ENCODE results near the gene TCN2.
A peak's percentile ranks its signal among the peaks of the same experiment; 100 is the strongest.
"Not testable (repeated sequence)": the region's sequence is repeated elsewhere in the genome, so short reads cannot be mapped to it uniquely, and the experiment has no call there.

Gene TCN2

DNA sequence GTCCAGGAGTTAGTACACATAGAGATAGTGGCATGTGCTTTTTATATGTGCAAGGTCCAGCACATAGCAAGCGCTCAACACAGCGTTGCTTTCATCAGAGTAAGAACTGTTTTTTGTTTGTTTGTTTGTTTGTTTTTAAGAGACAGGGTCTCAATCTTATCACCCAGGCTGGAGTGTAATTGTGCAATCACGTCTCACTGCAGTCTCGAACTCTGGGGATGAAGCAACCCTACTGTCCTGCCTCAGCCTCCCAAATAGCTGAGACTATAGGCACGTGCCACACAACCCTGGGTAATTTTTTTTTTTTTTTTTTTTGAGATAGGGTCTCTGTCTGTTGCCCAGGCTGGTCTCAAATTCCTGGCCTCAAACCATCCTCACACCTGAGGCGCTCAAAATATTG lies 10.8 kb downstream of the TCN2 start:
- Histone ChIP-seq H3K4me3 (ENCODE audit: low read length) (no peak overlapping the region), H3K36me3 (ENCODE audit: control insufficient read depth, insufficient read depth, low read length) (no peaks in the 10 kb centered on the region), H3K9ac (ENCODE audit: low read length) (no peak overlapping the region), H3K9me3 (ENCODE audit: control insufficient read depth, low read length) (no peaks in the 10 kb centered on the region), H3K27me3 (ENCODE audit: control insufficient read depth, insufficient read depth, low read length) (no peaks in the 10 kb centered on the region), H3K4me1 (ENCODE audit: control insufficient read depth, insufficient read depth, low read length) (no peaks in the 10 kb centered on the region)

DNA sequence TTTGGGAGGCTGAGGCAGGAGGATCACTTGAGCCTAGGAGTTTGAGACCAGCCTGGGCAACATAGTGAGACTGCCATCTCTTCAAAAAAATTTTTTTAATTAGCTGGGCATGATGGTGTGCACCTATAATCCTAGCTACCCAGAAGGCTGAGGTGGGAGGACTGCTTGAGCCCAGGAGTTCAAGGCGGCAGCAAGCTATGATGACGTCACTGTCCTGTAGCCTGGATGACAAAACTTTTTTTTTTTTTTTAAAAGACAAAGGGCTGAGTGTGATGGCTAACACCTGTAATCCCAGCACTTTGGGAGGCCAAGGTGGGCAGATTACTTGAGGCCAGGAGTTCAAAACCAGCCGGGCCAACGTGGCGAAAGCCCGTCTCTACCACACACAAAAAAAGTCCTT lies 12.9 kb downstream of the TCN2 start:
- not testable (repeated sequence) for H3K27me3 ChIP-seq (ENCODE audit: control insufficient read depth, insufficient read depth, low read length); H3K4me1 ChIP-seq (ENCODE audit: control insufficient read depth, insufficient read depth, low read length); H3K9me3 ChIP-seq (ENCODE audit: control insufficient read depth, low read length); H3K4me3 ChIP-seq (ENCODE audit: low read length); H3K36me3 ChIP-seq (ENCODE audit: control insufficient read depth, insufficient read depth, low read length); H3K9ac ChIP-seq (ENCODE audit: low read length)

DNA sequence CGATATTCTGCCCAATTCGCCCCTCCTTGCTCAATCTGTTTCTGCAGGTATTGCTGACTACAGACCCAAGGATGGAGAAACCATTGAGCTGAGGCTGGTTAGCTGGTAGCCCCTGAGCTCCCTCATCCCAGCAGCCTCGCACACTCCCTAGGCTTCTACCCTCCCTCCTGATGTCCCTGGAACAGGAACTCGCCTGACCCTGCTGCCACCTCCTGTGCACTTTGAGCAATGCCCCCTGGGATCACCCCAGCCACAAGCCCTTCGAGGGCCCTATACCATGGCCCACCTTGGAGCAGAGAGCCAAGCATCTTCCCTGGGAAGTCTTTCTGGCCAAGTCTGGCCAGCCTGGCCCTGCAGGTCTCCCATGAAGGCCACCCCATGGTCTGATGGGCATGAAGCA lies 19.4 kb downstream of the TCN2 start:
- no peaks in the 10 kb centered on the region for H3K36me3 ChIP-seq (ENCODE audit: control insufficient read depth, insufficient read depth, low read length)
- H3K9me3 ChIP-seq (ENCODE audit: control insufficient read depth, low read length), result no peaks in the 10 kb centered on the region
- H3K9ac ChIP-seq (ENCODE audit: low read length), result no peak overlapping the region
- no peak overlapping the region for H3K4me3 ChIP-seq (ENCODE audit: low read length)
- no peaks in the 10 kb centered on the region for H3K4me1 ChIP-seq (ENCODE audit: control insufficient read depth, insufficient read depth, low read length)
- no peaks in the 10 kb centered on the region for H3K27me3 ChIP-seq (ENCODE audit: control insufficient read depth, insufficient read depth, low read length)

DNA sequence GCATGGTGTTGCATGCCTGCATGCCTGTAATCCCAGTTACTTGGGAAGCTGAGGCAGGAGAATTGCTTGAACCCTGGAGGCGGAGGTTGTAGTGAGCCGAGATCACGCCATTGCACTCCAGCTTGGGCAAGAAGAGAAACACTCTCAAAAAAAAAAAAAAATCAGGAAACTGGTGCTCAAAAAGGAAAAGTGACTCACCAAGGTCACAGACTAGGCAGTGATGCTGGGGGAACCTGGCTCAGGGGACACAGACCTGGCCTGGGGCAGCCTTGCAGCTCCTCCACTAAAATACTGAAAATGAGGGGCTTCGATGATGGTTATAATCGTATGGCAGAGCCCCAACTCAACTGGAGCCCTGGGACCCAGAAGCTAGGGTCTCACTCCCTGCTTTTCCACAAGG lies 20.5 kb downstream of the TCN2 start:
- H3K9me3 ChIP-seq (ENCODE audit: control insufficient read depth, low read length), result no peaks in the 10 kb centered on the region
- H3K9ac ChIP-seq (ENCODE audit: low read length), result no peak overlapping the region
- no peaks in the 10 kb centered on the region for H3K4me1 ChIP-seq (ENCODE audit: control insufficient read depth, insufficient read depth, low read length)
- no peaks in the 10 kb centered on the region for H3K36me3 ChIP-seq (ENCODE audit: control insufficient read depth, insufficient read depth, low read length)
- no peak overlapping the region for H3K4me3 ChIP-seq (ENCODE audit: low read length)
- no peaks in the 10 kb centered on the region for H3K27me3 ChIP-seq (ENCODE audit: control insufficient read depth, insufficient read depth, low read length)

DNA sequence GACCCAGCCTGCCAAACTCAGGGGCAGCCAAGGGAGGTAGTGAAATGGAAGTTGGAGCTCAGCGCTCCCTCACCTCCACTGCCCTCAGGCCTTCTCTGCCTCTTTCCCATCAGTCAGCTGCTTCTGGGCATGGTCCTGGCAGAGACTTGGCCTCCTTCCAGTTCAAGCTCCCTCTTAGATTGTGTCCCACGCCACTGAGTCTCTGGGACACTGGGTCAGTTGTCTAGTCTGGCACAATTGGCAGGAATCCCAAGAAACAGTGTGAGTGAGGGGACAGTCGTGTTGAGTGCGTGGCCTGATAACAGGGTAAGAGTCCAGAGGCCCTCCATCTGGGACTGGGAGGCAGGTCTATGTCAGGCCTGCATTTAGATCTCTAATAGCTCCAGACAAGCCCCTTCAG lies 21.5 kb downstream of the TCN2 start:
- no peaks in the 10 kb centered on the region for H3K9me3 ChIP-seq (ENCODE audit: control insufficient read depth, low read length)
- H3K27me3 ChIP-seq (ENCODE audit: control insufficient read depth, insufficient read depth, low read length), result no peaks in the 10 kb centered on the region
- no peak overlapping the region for H3K9ac ChIP-seq (ENCODE audit: low read length)
- no peaks in the 10 kb centered on the region for H3K36me3 ChIP-seq (ENCODE audit: control insufficient read depth, insufficient read depth, low read length)
- no peak overlapping the region for H3K4me3 ChIP-seq (ENCODE audit: low read length)
- no peaks in the 10 kb centered on the region for H3K4me1 ChIP-seq (ENCODE audit: control insufficient read depth, insufficient read depth, low read length)

DNA sequence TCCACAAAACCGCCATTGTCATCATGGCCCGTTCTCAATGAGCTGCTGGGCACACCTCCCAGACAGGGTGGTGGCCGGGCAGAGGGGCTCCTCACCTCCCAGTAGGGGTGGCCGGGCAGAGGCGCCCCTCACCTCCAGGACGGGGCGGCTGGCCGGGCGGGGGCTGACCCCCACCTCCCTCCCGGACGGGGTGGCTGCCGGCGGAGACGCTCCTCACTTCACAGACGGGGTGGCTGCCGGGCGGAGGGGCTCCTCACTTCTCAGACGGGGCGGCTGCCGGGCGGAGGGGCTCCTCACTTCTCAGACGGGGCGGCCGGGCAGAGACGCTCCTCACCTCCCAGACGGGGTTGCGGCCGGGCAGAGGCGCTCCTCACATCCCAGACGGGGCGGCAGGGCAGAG lies 24.5 kb downstream of the TCN2 start:
- H3K9me3 ChIP-seq (ENCODE audit: control insufficient read depth, low read length); H3K4me3 ChIP-seq (ENCODE audit: low read length); H3K27me3 ChIP-seq (ENCODE audit: control insufficient read depth, insufficient read depth, low read length); H3K9ac ChIP-seq (ENCODE audit: low read length); H3K36me3 ChIP-seq (ENCODE audit: control insufficient read depth, insufficient read depth, low read length): not testable (repeated sequence)
- peaks cover 20% of the 10 kb centered on the region for H3K4me1 ChIP-seq (ENCODE audit: control insufficient read depth, insufficient read depth, low read length)

DNA sequence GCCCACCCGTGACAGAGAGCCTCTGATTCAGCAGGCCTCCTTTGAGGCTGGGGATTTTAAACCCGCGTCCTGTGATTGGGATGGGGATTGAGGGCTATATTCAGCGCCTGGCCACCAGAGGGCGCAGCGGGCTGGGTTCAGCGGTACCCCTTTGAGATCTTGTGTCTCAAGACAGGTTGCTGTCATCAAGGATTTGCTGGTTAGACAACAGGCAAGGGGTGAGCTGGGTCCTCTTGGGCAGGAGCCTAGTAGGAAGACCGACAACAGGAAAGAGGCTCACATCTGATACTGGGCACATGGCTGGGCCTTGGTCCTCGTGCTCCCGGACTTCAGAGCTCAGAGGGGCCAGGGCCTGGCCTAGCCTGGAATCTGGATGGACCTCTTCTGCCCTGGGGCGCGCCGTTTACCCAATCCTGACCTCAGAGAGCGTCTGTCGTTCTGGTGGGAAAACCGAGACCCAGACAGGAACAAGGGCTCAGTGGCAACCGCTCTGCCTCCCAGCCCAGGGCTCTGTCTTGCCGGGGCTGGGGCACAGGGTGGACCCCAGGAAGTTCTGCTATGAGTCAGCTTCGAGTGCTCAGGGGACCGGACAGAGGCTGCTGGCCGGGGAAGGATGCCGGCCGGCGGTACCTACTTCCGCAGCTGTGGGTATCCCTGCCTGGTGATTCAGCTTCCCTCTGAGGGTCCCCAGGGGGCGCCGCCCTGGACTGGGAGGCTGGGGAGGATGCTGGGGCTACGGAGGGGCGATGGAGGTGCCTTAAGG lies 27.7 kb downstream of the TCN2 start:
- Histone ChIP-seq H3K36me3 (ENCODE audit: control insufficient read depth, insufficient read depth, low read length) (no peaks in the 10 kb centered on the region), H3K9me3 (ENCODE audit: control insufficient read depth, low read length) (no peaks in the 10 kb centered on the region), H3K9ac (ENCODE audit: low read length) (peak overlapping the region; percentile 50), H3K27me3 (ENCODE audit: control insufficient read depth, insufficient read depth, low read length) (no peaks in the 10 kb centered on the region), H3K4me1 (ENCODE audit: control insufficient read depth, insufficient read depth, low read length) (peaks cover 29% of the 10 kb centered on the region), H3K4me3 (ENCODE audit: low read length) (peak overlapping the region; percentile 19)

DNA sequence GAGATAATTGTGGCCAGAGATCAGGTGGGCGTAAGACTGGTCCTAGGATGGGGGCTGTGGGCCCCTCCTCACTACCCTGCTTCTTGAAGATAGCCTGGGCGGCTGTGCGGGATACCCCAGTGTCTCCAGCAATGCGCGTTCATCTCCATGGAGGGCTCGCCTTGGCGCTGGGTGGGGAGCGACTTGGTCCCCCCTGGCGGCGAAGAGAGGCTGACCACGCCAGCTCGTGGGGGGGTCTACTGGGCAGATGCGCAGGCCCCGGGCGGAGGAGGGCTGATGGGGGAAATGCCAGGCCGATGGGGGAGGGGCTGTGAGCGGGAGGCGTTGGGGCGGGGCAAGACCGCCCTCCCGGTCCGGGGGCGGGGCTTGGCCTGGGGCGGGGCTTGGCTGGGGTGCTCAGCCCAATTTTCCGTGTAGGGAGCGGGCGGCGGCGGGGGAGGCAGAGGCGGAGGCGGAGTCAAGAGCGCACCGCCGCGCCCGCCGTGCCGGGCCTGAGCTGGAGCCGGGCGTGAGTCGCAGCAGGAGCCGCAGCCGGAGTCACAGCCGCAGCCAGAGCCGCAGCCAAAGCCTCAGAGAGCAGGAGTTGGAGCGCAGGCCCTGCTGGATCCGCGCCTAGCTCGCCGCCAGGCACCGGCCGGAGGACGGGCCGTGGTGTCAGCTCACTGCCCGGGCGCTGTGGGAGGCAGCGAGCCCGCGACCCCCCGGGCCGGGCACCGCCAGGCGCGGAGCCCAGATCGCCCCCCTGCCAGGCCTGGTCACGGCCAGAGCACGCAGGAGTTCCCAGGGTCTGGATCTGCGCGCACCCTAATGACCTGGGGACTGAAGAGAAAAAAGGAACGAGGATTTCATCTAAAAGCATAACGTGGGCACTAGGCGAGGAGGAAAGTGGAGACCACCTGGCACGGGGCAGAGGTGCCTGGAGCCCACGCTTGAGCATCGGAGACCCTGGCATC lies 28.6 kb downstream of the TCN2 start, which contains the start of gene SLC35E4:
SLC35E4 (plus strand) TSS at position 509 of the 953 bp plus-strand sequence. CDS start 670 bp downstream, outside the sequence.
- peak within 1 kb of the TSS; percentile 29 for H3K4me3 ChIP-seq (ENCODE audit: low read length)
- H3K27me3 ChIP-seq (ENCODE audit: control insufficient read depth, insufficient read depth, low read length), result no peaks in the 10 kb centered on the region
- H3K9me3 ChIP-seq (ENCODE audit: control insufficient read depth, low read length), result no peaks in the 10 kb centered on the region
- H3K9ac ChIP-seq (ENCODE audit: low read length), result peak within 1 kb of the TSS; percentile 79
- no peaks in the 10 kb centered on the region for H3K36me3 ChIP-seq (ENCODE audit: control insufficient read depth, insufficient read depth, low read length)
- peaks cover 29% of the 10 kb centered on the region for H3K4me1 ChIP-seq (ENCODE audit: control insufficient read depth, insufficient read depth, low read length)

DNA sequence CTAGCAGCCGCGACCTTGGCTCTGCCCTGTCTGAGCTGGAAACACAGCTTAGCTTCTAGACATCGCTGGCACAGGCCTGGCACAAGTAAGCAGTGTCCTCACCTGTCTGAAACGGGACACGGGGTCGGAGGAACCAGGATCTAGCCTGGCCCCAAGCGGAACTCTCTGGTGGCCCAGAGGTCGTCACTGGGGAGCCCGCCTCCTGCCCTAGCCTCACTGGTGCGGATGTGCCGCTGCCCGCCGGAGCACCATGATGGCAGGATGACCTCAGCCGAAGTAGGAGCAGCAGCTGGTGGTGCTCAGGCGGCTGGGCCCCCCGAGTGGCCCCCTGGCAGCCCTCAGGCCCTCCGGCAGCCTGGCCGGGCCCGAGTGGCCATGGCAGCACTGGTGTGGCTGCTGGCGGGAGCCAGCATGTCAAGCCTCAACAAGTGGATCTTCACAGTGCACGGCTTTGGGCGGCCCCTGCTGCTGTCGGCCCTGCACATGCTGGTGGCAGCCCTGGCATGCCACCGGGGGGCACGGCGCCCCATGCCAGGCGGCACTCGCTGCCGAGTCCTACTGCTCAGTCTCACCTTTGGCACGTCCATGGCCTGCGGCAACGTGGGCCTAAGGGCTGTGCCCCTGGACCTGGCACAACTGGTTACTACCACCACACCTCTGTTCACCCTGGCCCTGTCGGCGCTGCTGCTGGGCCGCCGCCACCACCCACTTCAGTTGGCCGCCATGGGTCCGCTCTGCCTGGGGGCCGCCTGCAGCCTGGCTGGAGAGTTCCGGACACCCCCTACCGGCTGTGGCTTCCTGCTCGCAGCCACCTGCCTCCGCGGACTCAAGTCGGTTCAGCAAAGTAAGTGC lies 29.5 kb downstream of the TCN2 start:
- Histone ChIP-seq H3K4me3 (ENCODE audit: low read length) (peak overlapping the region; percentile 29), H3K36me3 (ENCODE audit: control insufficient read depth, insufficient read depth, low read length) (no peaks in the 10 kb centered on the region), H3K4me1 (ENCODE audit: control insufficient read depth, insufficient read depth, low read length) (peaks cover 29% of the 10 kb centered on the region), H3K9ac (ENCODE audit: low read length) (peak overlapping the region; percentile 79), H3K9me3 (ENCODE audit: control insufficient read depth, low read length) (no peaks in the 10 kb centered on the region), H3K27me3 (ENCODE audit: control insufficient read depth, insufficient read depth, low read length) (no peaks in the 10 kb centered on the region)

DNA sequence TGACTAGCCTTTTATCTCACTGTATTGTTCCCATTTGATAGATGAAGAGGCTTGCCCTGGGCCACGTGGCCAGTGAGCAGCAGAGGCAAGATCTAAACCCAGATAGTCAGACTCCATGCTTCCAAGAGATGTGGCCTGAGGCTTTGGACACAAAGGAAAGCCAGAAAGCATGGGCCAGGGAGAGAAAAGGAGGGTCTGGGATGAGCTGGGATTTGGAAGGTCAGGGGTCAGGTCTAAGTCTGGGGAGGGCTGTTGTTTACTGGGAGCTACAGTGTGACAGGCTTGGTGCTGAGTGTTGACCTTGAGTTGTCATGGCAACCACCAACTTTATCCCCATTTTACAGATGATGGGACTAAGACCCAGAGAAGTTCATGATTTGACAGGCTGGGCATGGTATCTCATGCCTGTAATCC lies 30.7 kb downstream of the TCN2 start:
- H3K9ac ChIP-seq (ENCODE audit: low read length), result no peak overlapping the region
- no peak overlapping the region for H3K4me3 ChIP-seq (ENCODE audit: low read length)
- H3K27me3 ChIP-seq (ENCODE audit: control insufficient read depth, insufficient read depth, low read length), result no peaks in the 10 kb centered on the region
- no peaks in the 10 kb centered on the region for H3K9me3 ChIP-seq (ENCODE audit: control insufficient read depth, low read length)
- H3K36me3 ChIP-seq (ENCODE audit: control insufficient read depth, insufficient read depth, low read length), result no peaks in the 10 kb centered on the region
- H3K4me1 ChIP-seq (ENCODE audit: control insufficient read depth, insufficient read depth, low read length), result peaks cover 29% of the 10 kb centered on the region

DNA sequence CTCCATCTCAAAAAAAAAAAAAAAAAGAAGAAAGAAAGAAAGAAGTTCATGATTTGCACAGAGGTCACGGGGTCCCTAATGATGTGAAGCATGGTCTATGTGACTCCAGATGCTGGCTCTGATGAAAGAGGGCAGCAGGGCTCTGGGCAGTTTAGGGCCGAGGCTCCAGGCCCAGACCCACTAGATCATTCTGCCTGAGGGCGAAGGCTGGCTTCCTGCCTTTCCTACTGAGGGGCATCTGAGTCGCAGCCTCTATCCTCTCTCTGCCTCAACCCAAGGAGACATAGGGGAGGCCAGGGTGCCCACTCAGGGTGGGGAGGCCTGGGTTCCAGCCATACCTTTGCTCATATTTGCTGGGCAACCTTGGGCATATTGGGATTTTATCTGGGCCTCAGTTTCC lies 33.4 kb downstream of the TCN2 start:
- peaks cover 17% of the 10 kb centered on the region for H3K4me1 ChIP-seq (ENCODE audit: control insufficient read depth, insufficient read depth, low read length)
- H3K36me3 ChIP-seq (ENCODE audit: control insufficient read depth, insufficient read depth, low read length), result no peaks in the 10 kb centered on the region
- no peaks in the 10 kb centered on the region for H3K27me3 ChIP-seq (ENCODE audit: control insufficient read depth, insufficient read depth, low read length)
- no peaks in the 10 kb centered on the region for H3K9me3 ChIP-seq (ENCODE audit: control insufficient read depth, low read length)
- no peak overlapping the region for H3K4me3 ChIP-seq (ENCODE audit: low read length)
- no peak overlapping the region for H3K9ac ChIP-seq (ENCODE audit: low read length)
